Effector CD8-positive, alpha-beta T cell (primary cell): ENCODE data around the gene BTBD10.

Experiments
- DNase-seq: peaks from one replicate; lab custom pipeline; 2025; lab: John Stamatoyannopoulos, UW
- total RNA-seq, 4 experiments: gene quantifications; one replicate each; lab custom pipeline; 2026; lab: John Stamatoyannopoulos, UW

Gene BTBD10
- total RNA-seq: 27.6 to 46.6 (median 35.6) reads per million in 4 experiments

DNA sequence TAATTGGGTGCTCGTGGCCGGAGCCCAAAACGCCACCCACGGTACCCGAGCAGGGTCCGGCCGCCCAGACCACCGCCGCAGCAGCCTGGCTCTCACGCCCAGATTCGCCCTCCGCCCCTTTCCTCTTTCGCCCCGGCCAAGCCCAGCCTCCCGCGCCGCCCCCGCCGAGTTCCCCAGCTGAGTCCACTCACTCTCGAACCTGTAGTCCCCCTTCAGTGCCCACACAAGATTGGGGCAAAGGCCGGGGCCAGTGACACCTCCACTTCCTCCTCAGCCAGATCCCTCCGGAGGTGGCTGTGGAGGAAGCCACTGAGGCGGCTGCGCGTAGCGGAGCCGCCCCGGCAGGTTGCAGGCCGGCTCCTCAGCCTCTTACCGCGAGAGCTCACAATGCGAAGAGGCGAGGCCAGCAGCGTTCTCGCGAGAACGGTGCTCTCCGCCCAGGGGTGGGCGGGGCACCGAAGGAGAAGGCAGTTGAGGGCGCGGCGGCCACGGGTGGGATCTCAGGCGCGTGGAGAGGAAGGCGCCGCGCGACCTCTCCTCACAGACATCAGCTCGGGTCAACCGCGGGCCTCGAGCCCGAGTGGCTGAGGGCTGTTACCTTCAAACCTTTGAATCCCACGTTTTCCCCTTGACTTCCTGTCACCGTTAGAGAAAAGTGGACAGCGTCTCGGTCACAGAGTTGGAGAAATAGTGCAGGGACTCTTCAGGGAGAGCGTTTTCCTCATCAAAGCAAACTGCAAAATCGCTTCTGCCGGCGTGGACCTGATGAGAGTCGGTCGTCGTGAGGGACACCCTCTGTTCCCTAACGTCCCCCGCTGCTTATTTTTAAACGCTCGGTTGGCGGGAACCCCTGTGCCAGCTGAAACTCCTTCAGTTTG lies at the start of gene BTBD10:
Gene BTBD10, minus strand, starts transcription at position 322 of the 878 bp plus-strand sequence. CDS start 18,098 bp downstream, outside the sequence.
- DNase-seq: peak; percentile 89

DNA sequence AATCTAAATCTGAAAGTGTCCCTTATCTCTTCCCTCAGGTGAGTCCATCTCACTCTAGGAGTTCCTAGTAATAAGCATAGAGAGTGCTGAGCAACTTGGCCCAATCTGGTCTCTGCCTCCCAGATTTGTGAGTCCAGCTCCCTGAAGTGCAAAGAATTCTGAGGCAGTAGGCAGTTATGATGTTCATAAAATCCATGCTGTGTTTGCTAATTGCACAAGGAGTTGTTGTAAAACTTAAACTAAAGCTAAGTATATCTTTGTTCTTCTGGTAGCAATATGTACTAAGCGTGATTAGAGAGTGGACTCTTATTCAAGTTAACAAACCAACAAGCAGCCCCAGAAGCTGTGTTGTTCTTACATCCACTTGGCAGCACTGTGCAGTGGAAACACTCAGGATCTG lies 40.4 kb upstream of the BTBD10 start:
- DNase-seq: no peak

DNA sequence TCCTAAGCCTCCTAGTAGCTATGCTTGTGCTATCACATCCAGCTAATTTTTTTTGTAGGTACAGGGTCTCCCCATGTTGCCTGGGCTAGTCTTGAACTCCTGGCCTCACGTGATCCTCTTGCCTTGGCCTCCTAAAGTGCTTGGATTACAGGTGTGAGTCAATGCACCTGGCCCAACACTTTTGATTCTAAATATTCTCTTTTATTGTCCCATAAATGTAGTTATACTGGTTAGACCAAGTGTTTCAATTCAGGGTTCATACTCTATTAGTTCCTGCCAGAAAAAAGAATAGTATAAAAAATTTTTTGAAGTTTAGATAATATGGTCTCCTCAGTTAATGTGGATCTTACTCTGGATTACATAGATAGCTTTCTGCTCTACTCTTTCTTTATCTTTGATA lies 39.5 kb upstream of the BTBD10 start:
- DNase-seq: no peak

DNA sequence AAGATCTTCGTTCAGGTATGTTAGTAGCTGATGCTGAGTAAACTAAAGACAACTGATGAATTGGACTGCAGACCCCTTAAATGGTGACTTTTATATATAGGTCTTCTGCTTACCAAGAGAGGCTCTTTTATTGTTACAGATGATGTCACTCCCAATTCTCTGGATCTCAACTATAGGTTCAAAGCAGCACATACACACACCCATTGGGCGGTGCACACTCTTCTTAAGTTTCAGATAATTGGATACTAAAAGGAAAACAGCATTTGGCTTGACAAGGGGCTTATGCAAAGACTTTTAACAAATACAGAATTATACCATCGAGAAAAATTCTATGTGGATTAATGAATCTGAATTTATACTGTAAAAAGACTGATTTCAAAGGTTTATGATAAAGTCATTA lies 32.9 kb upstream of the BTBD10 start, which contains the start of gene PTH:
Gene PTH, minus strand, starts transcription at position 69 of the 400 bp plus-strand sequence. CDS start 3,142 bp downstream, outside the sequence.
- DNase-seq: no peak

DNA sequence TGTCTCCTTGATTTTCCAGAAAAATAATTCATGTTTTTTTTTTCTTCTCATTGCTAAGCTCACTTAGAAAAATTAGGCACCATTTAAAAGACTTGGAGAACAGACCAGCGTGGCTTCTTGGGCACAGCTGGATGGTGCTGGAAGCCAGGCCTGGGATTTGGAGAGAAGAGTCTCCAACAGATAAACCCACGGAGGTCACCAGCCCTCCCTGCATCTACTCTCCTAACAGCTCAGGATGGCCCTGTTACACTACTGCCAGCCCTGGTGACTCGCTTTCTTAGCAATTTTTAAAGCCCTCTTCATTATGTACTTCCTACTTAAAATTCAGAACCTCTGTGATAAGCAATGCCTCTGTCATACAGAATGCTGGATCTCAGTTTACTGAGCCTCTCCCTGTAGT lies 31.0 kb upstream of the BTBD10 start:
- DNase-seq: no peak

DNA sequence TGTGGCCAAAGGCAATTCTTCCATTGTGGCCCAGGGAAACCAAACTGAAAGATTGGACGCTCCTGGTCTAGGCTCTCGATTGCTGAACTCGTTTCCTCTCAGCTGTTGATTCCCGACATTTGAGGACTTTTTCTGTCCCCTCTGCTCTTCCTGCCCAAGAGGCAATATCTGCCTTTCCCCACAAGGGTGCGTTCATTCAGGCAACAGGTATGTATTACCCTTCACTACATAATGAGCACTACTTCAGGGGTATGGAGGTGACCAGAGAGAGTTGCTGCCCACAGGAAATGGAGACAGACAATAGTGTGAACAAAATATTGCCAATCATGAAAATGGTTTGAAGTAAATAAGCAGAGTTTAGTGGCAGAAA lies 24.6 kb upstream of the BTBD10 start:
- no peak for DNase-seq

DNA sequence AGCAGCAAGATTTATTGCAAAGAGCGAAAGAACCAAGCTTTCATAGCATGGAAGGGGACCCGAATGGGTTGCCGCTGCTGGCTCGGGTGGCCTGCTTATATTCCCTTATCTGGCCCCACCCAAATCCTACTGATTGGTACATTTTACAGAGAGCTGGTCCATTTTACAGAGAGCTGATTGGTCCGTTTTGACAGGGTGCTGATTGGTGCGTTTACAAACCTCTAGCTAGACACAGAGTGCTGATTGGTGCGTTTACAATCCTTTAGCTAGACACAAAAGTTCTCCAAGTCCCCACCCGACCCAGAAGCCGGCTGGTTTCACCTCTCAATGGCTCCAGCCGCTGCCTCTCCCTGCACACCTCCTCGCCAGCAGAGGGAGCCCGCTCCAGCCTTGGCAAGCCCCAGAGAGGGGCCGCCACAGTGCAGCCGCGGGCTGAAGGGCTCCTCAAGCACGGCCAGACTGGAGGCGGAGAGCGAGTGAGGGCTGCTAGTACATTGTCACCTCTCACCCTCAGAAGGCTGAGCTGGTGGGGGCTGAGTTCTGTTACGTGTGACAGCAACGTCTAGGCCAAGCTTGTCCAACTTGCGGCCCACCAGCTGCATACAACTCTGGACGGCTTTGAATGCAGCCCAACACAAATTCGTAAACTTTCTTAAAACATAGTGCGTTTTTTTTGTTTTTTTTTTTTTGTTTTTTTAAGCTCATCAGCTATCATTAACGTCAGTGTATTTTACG lies 24.1 kb upstream of the BTBD10 start:
- DNase-seq: peak; percentile 28

DNA sequence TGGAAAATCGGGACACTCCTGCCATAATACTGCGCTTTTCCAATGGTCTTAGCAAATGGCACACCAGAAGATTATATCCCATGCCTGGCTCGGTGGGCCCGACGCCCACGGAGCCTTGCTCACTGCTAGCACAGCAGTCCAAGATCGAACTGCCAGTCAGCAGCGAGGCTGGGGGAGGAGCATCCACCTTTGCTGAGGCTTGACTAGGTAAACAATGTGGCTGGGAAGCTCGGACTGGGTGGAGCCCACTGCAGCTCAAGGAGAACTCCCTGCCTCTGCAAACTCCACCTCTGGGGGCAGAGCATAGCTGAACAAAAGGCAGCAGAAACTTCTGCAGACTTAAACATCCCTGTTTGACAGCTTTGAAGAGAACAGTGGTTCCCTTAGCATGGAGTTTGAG lies 17.2 kb upstream of the BTBD10 start:
- DNase-seq: no peak

DNA sequence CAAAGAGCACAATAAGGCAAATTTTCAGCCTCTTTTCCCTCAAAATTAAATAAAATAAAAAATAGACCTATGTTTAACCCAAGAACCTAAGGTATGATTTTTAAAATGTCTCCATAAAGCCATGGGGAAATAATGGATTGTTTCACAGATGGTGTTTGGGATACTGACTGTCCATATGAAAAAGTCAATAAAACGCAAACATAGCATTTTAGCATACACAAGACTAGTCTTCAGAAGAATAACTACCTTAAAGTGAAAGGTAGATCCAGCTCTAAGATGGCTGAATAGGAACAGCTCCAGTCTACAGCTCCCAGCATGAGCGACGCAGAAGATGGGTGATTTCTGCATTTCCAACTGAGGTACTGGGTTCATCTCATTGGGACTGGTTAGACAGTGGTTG lies 16.7 kb upstream of the BTBD10 start:
- no peak for DNase-seq

DNA sequence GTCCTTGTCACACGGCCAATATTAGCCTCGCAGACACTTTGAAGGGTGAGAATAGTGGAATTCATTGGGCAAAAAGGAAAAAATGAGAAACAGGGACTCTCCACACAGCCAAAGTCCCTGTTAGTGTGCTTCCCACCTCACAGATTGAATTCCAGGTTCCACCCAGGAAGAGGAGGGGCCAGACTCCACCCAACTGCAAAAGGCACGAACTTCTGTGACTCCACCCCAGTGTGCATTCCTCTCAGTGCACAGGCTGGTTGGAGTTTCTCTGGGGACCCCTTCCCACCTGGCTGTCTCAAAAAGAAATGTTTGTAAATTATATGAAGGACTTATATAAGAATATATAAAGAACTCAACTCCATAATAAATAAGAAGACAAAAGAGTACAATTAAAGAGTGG lies 12.1 kb upstream of the BTBD10 start:
- DNase-seq: no peak

DNA sequence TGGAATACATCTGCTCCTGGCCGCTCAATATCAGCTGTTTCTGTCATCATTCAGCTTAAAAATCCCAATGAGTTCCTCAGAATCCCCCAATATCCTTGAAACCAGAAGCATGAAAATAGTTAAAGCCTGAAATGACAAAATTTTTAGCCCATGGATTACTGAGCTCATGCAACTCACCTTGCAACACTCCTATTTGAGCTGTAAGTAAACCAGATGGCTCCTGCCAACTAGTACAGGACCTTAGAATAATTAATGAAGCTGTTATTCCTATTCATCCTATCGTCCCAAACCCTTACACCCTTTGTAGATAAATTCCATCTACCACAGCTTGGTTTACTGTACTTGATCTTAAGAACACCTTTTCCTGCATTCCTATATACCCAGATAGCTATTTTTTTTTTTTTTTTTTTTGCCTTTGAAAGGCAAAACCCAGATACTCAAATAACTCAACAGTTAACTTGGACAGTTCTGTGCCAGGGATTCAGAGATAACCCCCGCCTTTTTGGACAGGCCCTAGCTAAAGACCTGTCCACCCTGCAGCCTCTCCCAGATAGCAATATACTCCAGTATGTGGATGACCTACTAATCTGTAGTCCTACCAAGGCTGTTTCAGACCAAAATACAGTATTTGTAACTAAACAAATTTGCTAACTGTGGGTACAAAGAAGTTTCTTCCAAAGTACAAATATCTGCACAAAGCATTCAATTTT lies 10.1 kb upstream of the BTBD10 start:
- DNase-seq: no peak

DNA sequence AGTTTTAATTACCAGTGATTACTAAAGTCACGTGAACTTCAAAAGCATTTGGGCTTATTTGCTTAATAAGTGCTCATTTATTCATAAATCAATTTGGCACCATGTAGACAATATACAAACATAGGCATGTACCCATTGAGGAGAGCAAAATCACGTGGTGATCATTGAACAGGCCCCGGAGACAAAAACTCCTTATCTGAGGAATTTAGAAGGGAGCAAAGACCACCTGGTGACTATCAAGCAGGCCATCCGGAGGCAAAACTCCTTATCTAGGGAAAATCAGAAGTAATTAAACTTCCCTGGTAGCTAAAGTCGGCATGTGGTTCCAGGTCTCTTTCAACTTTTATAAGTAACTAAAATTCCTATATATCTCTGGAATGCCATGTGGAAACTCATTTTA lies 5.7 kb upstream of the BTBD10 start:
- DNase-seq: no peak

DNA sequence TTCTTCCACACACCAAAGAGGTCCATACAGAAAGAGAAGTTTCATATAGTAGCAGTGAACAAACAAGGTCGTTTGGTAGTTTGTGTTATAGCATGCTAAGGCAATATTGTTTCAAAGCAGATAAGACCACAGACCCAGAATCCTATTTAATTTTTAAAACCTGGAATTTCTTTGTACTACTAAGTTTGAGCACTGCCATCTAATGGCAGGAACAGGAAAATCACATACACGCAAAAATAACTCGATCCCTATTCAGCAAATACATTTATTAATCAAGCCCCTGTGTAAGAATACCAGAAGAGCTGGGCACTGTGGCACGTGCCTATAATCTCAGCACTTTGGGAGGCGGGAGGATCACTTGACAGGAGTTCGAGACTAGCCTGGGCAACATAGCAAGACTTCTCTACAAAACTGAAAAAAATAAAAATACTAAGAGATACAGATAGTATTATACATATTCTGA lies 2.9 kb upstream of the BTBD10 start:
- DNase-seq: no peak

DNA sequence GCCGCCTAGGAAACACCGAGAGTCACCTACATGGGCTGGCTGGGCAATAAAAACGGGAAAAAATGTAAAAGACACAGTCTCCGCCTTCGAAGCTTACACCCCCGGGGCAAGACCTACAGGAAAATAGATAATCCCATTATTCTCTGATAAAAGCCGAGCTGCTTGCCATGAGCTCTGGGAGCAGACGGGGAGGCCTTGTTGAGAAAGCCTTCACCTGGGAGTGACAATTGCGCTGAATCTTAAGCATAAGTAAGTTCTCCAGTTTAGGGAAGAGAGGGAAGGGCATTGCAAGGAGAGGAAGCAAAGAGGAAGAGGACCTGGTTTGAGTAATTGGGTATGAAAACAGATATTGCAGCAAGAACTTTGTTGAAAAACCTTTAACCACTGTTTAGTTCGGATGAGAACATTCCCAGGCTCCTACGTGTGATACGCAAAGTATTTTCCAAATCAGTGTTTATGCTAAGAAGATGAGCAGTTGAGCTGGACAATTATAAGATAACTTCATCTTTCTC lies 813 bp upstream of the BTBD10 start:
- DNase-seq: no peak

DNA sequence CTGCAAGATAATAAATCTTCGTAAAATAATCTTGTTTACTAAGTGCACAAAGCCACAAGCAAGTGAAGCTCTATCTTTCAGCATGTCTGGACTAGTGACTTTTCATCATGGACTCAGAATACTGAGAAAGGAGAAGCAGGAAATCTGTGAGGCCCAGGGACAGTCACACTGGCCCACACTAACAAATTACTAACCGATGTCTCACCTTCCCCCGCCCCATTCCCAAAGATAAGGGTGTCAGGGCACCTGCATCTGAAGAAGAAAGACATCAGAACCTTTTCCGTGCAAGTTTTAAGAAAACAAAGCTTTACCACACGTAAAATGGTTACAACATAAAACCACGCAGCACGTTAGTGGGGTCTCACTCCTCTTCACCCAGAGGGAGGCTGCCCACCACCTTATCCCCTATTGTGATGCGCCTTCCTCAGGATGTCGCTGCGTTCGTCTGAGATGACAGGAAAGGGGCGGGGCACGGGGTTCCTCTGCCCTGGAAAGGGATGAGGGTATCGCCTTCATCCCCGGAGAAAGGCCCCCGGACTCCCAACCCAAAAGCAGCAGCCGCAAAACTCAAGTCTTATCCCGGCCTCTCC lies 616 bp downstream of the BTBD10 start:
- peak; percentile 59 for DNase-seq

DNA sequence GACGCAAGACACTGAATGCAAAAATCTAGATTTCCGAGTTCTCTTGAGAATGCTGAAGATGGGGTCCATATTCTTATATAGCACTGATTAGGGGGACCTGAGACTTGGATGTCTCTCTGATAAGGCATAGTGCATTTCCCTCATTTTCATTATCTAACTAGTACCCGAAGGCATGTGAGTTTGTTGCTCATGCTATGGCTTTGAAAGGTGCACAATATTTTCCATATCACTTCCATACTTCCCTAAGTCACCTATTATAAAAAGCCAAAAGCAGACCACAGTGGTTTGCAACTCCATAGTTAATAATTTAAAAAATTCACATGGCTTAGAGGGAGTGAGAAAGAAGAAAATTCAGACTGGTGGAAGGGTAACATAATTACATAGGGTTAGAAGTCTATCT lies 1.7 kb downstream of the BTBD10 start:
- no peak for DNase-seq

DNA sequence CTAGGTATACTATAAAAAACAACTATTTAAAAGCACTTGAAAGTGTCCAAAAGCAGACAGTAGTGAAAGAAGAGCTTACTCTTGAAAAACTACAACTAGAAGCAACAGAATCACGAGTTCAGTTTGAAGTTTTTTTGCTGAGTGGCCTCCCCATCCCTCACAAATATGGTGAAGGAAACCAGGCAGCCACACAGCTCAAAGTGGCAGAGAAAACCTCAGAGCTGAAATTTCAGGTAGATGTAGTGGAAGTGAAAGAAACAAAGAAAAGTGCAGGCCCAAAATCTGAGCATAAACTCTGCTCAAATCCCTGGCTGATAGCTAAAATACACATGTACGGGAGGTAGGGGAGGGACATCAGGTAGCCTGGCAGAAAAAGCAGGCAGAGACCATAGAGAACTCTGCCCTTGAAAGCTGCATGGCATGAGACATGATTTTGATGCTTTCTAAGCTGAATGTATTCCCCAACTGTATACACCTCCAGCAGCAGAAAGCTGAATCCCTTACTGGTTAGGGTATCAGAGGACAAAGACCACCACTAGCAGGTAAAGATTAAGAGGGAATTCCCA lies 12.1 kb downstream of the BTBD10 start:
- no peak for DNase-seq

DNA sequence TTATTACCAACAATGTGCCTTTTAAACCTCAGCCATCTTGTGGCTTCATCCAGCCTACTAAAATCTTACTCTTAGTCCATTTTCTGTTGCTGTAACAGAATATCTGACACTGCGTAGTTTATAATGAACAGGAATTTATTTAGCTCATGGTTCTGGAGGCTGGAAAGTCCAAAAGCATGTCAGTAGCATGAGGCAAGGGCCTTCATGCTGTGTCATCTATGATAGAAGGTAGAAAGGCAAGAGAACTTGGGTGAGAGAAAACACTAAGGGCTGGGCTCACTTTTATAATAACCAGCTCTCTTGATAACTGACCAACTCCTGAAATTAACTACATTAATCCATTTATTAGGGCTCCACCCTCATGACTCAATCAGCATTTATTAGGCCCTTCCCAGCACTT lies 13.5 kb downstream of the BTBD10 start:
- DNase-seq: no peak

DNA sequence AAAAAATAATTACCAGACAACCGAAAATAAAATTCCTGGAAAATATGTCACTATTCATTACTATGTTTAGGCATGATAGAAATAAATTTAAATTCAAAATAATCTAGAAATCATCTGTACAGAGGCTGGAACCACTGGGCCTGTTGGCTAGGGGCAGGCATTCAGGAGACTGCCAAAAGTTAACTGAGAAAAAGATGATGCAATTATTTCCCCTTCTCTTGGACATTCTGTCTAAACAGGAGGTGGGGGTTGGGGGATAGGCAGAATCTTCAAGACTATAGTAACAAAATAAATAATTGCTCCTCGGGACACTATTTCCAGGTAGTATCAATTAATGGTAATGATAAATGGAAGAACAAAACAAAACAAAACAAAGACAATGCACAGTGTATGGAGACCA lies 14.1 kb downstream of the BTBD10 start:
- DNase-seq: no peak

DNA sequence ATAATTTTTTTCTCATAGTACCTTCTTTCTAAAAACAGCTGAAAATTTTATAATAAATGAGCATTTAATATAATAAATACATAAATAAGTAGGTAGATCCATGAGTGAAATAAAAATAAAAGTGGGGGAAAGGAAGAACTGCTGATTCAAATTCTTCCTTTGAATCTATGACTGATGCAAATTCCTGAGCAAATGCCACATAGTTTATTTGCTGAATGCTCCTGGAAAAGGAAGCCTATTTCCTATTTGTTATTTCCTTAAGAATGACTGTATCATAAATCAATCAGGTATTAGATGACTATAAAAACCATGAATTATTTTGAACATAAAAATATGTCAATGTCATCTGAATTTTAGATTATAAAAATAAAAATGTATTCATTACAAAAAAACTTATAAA lies 16.6 kb downstream of the BTBD10 start:
- DNase-seq: no peak

DNA sequence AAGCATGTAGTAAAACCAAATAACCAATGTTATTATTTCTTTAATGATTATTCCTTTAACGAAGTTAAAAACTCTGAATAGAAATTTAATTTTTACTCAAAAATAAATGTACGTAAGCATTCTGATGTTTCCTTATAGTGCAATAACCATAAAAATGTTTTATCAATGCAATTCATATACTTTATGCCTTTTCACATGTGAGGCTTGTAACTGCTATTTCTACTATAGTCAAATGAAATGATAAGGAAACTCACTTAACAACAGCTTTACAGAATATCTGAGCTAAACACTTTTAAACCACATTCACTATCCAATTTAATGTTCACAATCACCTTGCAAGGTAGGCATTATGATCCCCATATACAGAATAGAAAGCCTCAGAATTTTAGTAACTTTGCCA lies 17.4 kb downstream of the BTBD10 start:
- DNase-seq: no peak
